VCaP (cell line): ENCODE results near the gene ENPP7.
"Not testable (repeated sequence)": the region's sequence is repeated elsewhere in the genome, so short reads cannot be mapped to it uniquely, and the experiment has no call there.

Source experiments
- H3K27ac ChIP-seq: fragments of 450-650 bp; 2 replicates; pipeline ENCODE4 v1.5.1; 2017
- CTCF ChIP-seq: fragments of 450-650 bp; conservative IDR thresholded peaks from 2 replicates; pipeline ENCODE4 v1.5.1; 2017; ENCODE audit warnings: mild to moderate bottlenecking, moderate library complexity

ENPP7 gene

DNA sequence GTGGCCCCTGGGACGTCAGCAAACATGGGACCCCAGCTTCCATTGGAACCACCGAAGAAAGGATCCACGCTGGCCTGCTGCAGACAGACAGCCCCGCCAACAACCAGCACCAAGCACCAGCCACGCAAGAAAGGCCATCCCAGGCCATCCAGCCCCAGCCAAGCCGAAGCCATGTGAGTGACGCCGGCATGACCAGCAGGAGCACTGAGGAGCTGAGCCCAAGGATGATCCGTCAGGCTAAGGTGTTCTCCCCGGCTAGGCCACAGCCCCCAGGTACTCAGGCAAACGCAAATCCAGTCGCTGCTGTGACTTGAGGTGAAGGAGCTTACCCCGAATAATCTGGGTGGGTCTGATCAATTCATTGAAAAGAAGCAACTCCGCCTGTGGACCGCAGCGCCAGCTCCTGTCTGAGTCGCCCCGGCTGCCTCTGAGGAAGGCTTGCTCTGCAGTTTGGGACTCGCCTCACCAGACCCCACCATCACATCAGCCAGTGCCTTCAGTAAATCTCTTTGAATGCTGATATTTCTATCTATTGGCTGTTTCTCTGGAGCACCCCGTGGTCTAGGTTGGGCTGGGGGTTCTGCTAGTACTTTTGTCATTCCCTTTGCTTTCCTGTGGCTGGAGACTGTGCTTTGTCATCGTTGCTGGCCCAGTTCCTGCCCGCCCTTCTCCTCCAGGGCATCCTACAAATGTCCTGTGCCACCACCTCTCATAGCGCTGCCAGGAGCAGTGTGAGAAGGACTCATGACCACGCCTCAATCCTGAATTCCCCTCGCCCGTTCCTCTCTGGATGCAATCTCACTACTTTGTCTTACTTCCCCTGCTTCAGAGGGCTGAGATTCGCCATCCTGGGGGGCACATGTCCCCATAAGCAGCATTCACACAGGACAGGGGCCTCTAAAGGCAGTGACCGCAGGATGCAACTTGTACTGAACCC is 39.1 kb downstream of the ENPP7 start:
- H3K27ac ChIP-seq = no peak overlapping the region
- no peak for TF ChIP-seq CTCF

GRCh38 chr17:79771276-79771675 is 40.5 kb downstream of the ENPP7 start:
- no peak for TF ChIP-seq CTCF
- H3K27ac ChIP-seq = no peak overlapping the region

GRCh38 chr17:79772726-79773125 is 42.0 kb downstream of the ENPP7 start:
- not testable (repeated sequence) for H3K27ac ChIP-seq

GRCh38 chr17:79774561-79774975 is 43.8 kb downstream of the ENPP7 start:
- H3K27ac ChIP-seq = no peak overlapping the region
- TF ChIP-seq CTCF = no peak

GRCh38 chr17:79775632-79776031 is 44.9 kb downstream of the ENPP7 start:
- 0 out of 2 replicates have a peak, but pooled peaks have one; percentile 20 for TF ChIP-seq CTCF
- peak overlapping the region; percentile 89; the same call in 1 of the 2 replicates for H3K27ac ChIP-seq

DNA sequence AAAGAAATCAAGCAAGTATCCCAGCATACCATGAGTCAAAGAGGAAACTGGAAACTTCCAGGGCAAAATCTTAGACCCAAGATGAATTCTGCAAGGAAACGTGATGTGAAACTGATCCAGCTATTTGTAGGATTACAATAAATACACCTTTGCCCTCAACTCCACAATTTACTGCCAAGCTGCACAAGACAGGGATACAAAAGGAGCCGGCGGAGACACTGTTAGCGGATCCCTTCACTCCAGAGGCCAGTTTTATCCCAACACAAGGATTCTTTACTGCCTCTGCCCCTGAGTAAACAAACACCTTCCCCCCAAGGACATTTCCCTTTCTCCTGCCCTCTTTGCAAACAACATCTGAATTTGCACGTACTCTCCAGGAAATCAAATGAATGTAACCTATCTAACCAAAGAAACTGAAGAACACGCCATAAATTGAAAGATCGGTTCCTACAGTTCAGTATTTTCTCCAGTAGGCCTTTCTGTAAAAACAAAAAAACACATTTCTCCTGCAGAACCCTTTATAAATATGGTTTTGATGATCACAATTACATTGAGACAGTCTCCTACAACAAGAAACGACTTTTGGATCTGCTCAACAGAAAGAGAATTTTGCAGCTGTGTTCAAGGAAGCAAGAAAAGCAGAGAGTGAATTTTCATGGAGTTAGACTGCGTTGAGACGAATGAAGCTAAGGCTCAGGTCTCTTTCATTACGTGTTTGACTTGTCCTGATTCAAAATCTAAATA is 45.8 kb downstream of the ENPP7 start:
- peak overlapping the region; percentile 89 for H3K27ac ChIP-seq
- TF ChIP-seq CTCF = no peak

- peak overlapping the region; percentile 89 for H3K27ac ChIP-seq
- peak; percentile 17; the same call in 1 of the 2 replicates for TF ChIP-seq CTCF
These were observed 46.6 kb downstream of the ENPP7 start for GRCh38 chr17:79777120-79777893.
